GM19328 (cell line): ENCODE results near the gene CDC42SE2.

Experiments
- ATAC-seq: cut with Tn5 transposase; IDR thresholded peaks from one replicate; pipeline ENCODE4 v1.9.1; 2021; ENCODE audit warnings: mild to moderate bottlenecking, moderate library complexity; ENCODE audit not compliant: unreplicated experiment

Gene CDC42SE2

GRCh38 chr5:131263648-131264450 is at the start of gene CDC42SE2:
Gene CDC42SE2, plus strand, starts transcription at chr5:131264053. Its CDS starts 95,441 bp downstream, at chr5:131359494.
- peak; percentile 86 for ATAC-seq

GRCh38 chr5:131214609-131215227 is 49.1 kb upstream of the CDC42SE2 start:
- ATAC-seq = no peak

- no peak for ATAC-seq
These were observed 46.1 kb upstream of the CDC42SE2 start for GRCh38 chr5:131217791-131218190.

- no peak for ATAC-seq
These were observed 45.5 kb upstream of the CDC42SE2 start for GRCh38 chr5:131218392-131218791.

GRCh38 chr5:131220566-131220965 is 43.3 kb upstream of the CDC42SE2 start:
- no peak for ATAC-seq

GRCh38 chr5:131221008-131221703 is 42.7 kb upstream of the CDC42SE2 start:
- ATAC-seq = no peak

GRCh38 chr5:131221888-131222287 is 42.0 kb upstream of the CDC42SE2 start:
- no peak for ATAC-seq

- no peak for ATAC-seq
These were observed 41.1 kb upstream of the CDC42SE2 start for GRCh38 chr5:131222731-131223130.

- ATAC-seq = no peak
These were observed 40.0 kb upstream of the CDC42SE2 start for GRCh38 chr5:131223751-131224386.

- ATAC-seq = peak; percentile 82
These were observed 39.3 kb upstream of the CDC42SE2 start for GRCh38 chr5:131224387-131225201.

- no peak for ATAC-seq
These were observed 38.4 kb upstream of the CDC42SE2 start for GRCh38 chr5:131225282-131225974.

GRCh38 chr5:131226899-131227298 is 37.0 kb upstream of the CDC42SE2 start:
- ATAC-seq = no peak

GRCh38 chr5:131228646-131229045 is 35.2 kb upstream of the CDC42SE2 start:
- ATAC-seq = no peak

GRCh38 chr5:131229623-131230022 is 34.2 kb upstream of the CDC42SE2 start:
- ATAC-seq = no peak

- ATAC-seq = peak; percentile 77
These were observed 33.4 kb upstream of the CDC42SE2 start for GRCh38 chr5:131230406-131230805.

- no peak for ATAC-seq
These were observed 24.2 kb upstream of the CDC42SE2 start for GRCh38 chr5:131239686-131240085.

GRCh38 chr5:131242728-131243255 is 21.1 kb upstream of the CDC42SE2 start:
- ATAC-seq = no peak

- no peak for ATAC-seq
These were observed 18.5 kb upstream of the CDC42SE2 start for GRCh38 chr5:131245312-131245711.

- no peak for ATAC-seq
These were observed 17.9 kb upstream of the CDC42SE2 start for GRCh38 chr5:131245948-131246347.

- ATAC-seq = no peak
These were observed 17.3 kb upstream of the CDC42SE2 start for GRCh38 chr5:131246504-131246903.
